Measurements from ENCODE around the gene MLH3.

DNA sequence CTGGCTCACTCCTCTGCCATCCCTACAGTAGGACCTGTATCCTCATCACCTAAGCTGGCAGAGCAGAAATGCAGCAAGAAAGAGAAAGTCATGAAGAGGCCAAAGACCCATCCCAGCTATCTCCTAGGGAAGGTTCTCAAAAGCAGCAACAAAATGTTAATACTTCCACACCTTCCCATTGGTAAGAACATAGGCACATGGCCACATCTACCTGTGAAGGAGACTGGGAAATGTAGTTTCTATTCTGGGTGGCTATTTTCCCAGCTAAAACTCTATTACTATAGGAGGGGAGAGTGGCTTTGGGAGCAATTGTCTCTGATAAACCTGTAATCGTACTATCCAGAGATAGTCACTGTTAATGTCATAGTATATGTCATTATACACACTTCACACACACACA lies 62.3 kb downstream of the MLH3 start:
- no peak for TF ChIP-seq EZH2phosphoT487 (IDR thresholded peaks at IDR 0.05; ENCODE audit: insufficient read depth, low read depth)
- no peak for TF ChIP-seq EZH2 (IDR thresholded peaks at IDR 0.05; ENCODE audit: insufficient read depth, poor library complexity, severe bottlenecking)
